Liver (tissue), 3 donors: Measurements from ENCODE around the gene SRRM3.

Source experiments
- ATF3 ChIP-seq: IDR thresholded peaks from 2 replicates; pipeline ENCODE4 v1.6.1; 2016; ENCODE audit warnings: antibody characterized with exemption
- CTCF ChIP-seq: fragments of 150-350 bp; IDR thresholded peaks from 2 replicates; pipeline ENCODE4 v1.5.1; 2017; ENCODE audit warnings: improper control_type of control experiment, low read depth, low read length; ENCODE audit not compliant: missing input control
- FOXA1 ChIP-seq: IDR thresholded peaks from 2 replicates; pipeline ENCODE4 v1.6.1; 2016; ENCODE audit warnings: antibody characterized with exemption
- GABPA ChIP-seq, 2 donors: IDR thresholded peaks in 1 of 2; conservative IDR thresholded peaks in 1 of 2; 2 replicates each; pipeline ENCODE4 v1.6.1; 2016; ENCODE audit warnings: antibody characterized with exemption in 2 of 2, mild to moderate bottlenecking in 1 of 2, moderate library complexity in 1 of 2
- HNF4G ChIP-seq: IDR thresholded peaks from 2 replicates; pipeline ENCODE4 v1.6.1; 2016; ENCODE audit warnings: antibody characterized with exemption
- JUND ChIP-seq, 2 donors: IDR thresholded peaks; 2 replicates each; pipeline ENCODE4 v1.6.1; 2016; ENCODE audit warnings: antibody characterized with exemption in 2 of 2
- MAX ChIP-seq: IDR thresholded peaks from 2 replicates; pipeline ENCODE4 v1.6.1; 2016; ENCODE audit warnings: antibody characterized with exemption
- RAD21 ChIP-seq, 2 donors: IDR thresholded peaks; 2 replicates each; pipeline ENCODE4 v1.6.1; 2016; ENCODE audit warnings: antibody characterized with exemption in 2 of 2, mild to moderate bottlenecking in 2 of 2
- REST ChIP-seq: IDR thresholded peaks from 2 replicates; pipeline ENCODE4 v1.6.1; 2016; ENCODE audit warnings: antibody characterized with exemption, mild to moderate bottlenecking
- RXRA ChIP-seq, 2 donors: IDR thresholded peaks; 2 replicates each; pipeline ENCODE4 v1.6.1; 2017 to 2018; ENCODE audit warnings: antibody characterized with exemption in 2 of 2, mild to moderate bottlenecking in 1 of 2
- SP1 ChIP-seq: IDR thresholded peaks from 2 replicates; pipeline ENCODE4 v1.6.1; 2018; ENCODE audit warnings: antibody characterized with exemption, mild to moderate bottlenecking
- TAF1 ChIP-seq: conservative IDR thresholded peaks from 2 replicates; pipeline ENCODE4 v1.6.1; 2016; ENCODE audit warnings: antibody characterized with exemption, mild to moderate bottlenecking
- YY1 ChIP-seq: IDR thresholded peaks from 2 replicates; pipeline ENCODE4 v1.6.1; 2016; ENCODE audit warnings: antibody characterized with exemption, mild to moderate bottlenecking
- ZBTB33 ChIP-seq: IDR thresholded peaks from 2 replicates; pipeline ENCODE4 v1.6.1; 2016; ENCODE audit warnings: antibody characterized with exemption
- donor health status: healthy.
- donor health status: healthy.

- no peak for TF ChIP-seq CTCF
- TF ChIP-seq JUND (IDR thresholded peaks at IDR 0.05) = no peak
- TF ChIP-seq TAF1 = no peak
- TF ChIP-seq ATF3 = no peak
- TF ChIP-seq SP1 = no peak
- TF ChIP-seq ZBTB33 = no peak
- TF ChIP-seq MAX = no peak
- TF ChIP-seq REST = no peak
- TF ChIP-seq RXRA (IDR thresholded peaks at IDR 0.05) = no peak
- no peak for TF ChIP-seq FOXA1
- TF ChIP-seq YY1 = no peak
- no peak for TF ChIP-seq HNF4G
- no peak for TF ChIP-seq GABPA (IDR thresholded peaks at IDR 0.05 in 1 of 2, conservative IDR thresholded peaks at IDR 0.05 in 1 of 2)
- no peak for TF ChIP-seq RAD21 (IDR thresholded peaks at IDR 0.05)
Observed at GRCh38 chr7:76193466-76193865, 8.2 kb upstream of the SRRM3 start.
